Glutamatergic neuron (in vitro differentiated cells): Measurements from ENCODE around the gene SOHLH2. TPM values are rescaled to one million over a fixed set of nuclear protein-coding genes. Genes with fewer than 3 reads are reported as not detected.

Source experiments
- DNase-seq: peaks from one replicate; pipeline ENCODE4 v3.0.0; 2022
- H3K27ac Mint-ChIP-seq: one replicate; pipeline ENCODE4 v1.8.0; 2020; ENCODE audit warnings: mild to moderate bottlenecking, mixed read lengths, inconsistent platforms; ENCODE audit not compliant: unreplicated experiment
- H3K27me3 Mint-ChIP-seq: one replicate; pipeline ENCODE4 v1.8.0; 2020; ENCODE audit warnings: mild to moderate bottlenecking, moderate library complexity, mixed read lengths, inconsistent platforms; ENCODE audit not compliant: unreplicated experiment
- H3K36me3 Mint-ChIP-seq: one replicate; pipeline ENCODE4 v1.8.0; 2020; ENCODE audit warnings: mild to moderate bottlenecking, mixed read lengths, inconsistent platforms; ENCODE audit not compliant: unreplicated experiment
- H3K4me1 Mint-ChIP-seq: one replicate; pipeline ENCODE4 v1.8.0; 2020; ENCODE audit warnings: mild to moderate bottlenecking, low read depth, mixed read lengths, inconsistent platforms; ENCODE audit not compliant: unreplicated experiment
- H3K4me3 Mint-ChIP-seq: one replicate; pipeline ENCODE4 v1.8.0; 2020; ENCODE audit warnings: mild to moderate bottlenecking, mixed read lengths, inconsistent platforms; ENCODE audit not compliant: unreplicated experiment
- H3K9me3 Mint-ChIP-seq: one replicate; pipeline ENCODE4 v1.8.0; 2020; ENCODE audit warnings: mild to moderate bottlenecking, moderate library complexity, mixed read lengths, inconsistent platforms; ENCODE audit not compliant: unreplicated experiment
- total RNA-seq: library from RNA; stranded (reverse); fragmentation: NEBNext Ultra II Directional; extraction: Animal tissue kit (Norgen Biotek cat#: 25700); gene quantifications from one replicate; pipeline ENCODE4 v1.2.1, GENCODE V29; 2021; ENCODE audit not compliant: unreplicated experiment
- TF ChIP-seq, protein P1 (sequence below): fragments of 200-600 bp; sonication (generic); IDR thresholded peaks from one replicate; pipeline ENCODE4 v1.5.0; 2021; ENCODE audit not compliant: partially characterized antibody, unreplicated experiment

Gene SOHLH2
- total RNA-seq, 1 donor from 2014 or later, result 0.78 TPM

- H3K27me3 Mint-ChIP-seq, result no peaks in the 10 kb centered on the region
- DNase-seq, result no peak
- TF ChIP-seq, protein P1, sequence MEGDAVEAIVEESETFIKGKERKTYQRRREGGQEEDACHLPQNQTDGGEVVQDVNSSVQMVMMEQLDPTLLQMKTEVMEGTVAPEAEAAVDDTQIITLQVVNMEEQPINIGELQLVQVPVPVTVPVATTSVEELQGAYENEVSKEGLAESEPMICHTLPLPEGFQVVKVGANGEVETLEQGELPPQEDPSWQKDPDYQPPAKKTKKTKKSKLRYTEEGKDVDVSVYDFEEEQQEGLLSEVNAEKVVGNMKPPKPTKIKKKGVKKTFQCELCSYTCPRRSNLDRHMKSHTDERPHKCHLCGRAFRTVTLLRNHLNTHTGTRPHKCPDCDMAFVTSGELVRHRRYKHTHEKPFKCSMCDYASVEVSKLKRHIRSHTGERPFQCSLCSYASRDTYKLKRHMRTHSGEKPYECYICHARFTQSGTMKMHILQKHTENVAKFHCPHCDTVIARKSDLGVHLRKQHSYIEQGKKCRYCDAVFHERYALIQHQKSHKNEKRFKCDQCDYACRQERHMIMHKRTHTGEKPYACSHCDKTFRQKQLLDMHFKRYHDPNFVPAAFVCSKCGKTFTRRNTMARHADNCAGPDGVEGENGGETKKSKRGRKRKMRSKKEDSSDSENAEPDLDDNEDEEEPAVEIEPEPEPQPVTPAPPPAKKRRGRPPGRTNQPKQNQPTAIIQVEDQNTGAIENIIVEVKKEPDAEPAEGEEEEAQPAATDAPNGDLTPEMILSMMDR, result no peak
- H3K4me1 Mint-ChIP-seq, result no peaks in the 10 kb centered on the region
- no peaks in the 10 kb centered on the region for H3K36me3 Mint-ChIP-seq
- no peaks in the 10 kb centered on the region for H3K9me3 Mint-ChIP-seq
- H3K27ac Mint-ChIP-seq, result no peak overlapping the region
- no peak overlapping the region for H3K4me3 Mint-ChIP-seq
These were observed 71.6 kb downstream of the SOHLH2 start for GRCh38 chr13:36142735-36143134.

GRCh38 chr13:36135876-36136275, 78.5 kb downstream of the SOHLH2 start:
- Mint-ChIP-seq H3K27me3 (peaks cover 4% of the 10 kb centered on the region), H3K4me1 (no peaks in the 10 kb centered on the region), H3K36me3 (no peaks in the 10 kb centered on the region)

DNA sequence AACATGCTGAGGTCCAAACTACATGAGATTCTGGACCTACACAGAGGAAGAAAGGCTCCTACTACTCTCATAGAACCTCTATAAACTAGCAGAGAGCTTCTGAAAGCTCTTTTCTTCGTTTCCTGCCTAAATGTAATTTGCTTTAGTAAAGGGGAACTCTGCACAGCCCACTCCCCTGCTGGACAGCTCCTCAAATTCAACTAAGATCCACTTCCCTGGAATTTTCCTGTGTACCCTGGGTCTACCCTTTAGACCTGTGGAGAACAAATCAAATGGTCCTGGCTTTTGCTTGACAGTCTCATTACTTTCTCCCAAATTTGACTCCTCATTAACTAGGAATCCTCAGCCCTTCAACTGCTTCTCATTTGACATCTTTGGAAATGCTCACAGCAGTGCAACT, 79.7 kb downstream of the SOHLH2 start:
- Mint-ChIP-seq H3K27me3 (peaks cover 10% of the 10 kb centered on the region), H3K9me3 (peaks cover 10% of the 10 kb centered on the region), H3K27ac (no peak overlapping the region), H3K4me1 (no peaks in the 10 kb centered on the region), H3K36me3 (no peaks in the 10 kb centered on the region), H3K4me3 (no peak overlapping the region)
- no peak for DNase-seq
- TF ChIP-seq, protein P1, result no peak

More at GRCh38 chr13:36135876-36136275, 78.5 kb downstream of the SOHLH2 start:
- TF ChIP-seq, protein P1, result no peak
- peaks cover 2% of the 10 kb centered on the region for H3K9me3 Mint-ChIP-seq
- H3K27ac Mint-ChIP-seq, result no peak overlapping the region
- no peak overlapping the region for H3K4me3 Mint-ChIP-seq
- DNase-seq, result no peak

GRCh38 chr13:36133950-36134626, 80.3 kb downstream of the SOHLH2 start:
- Mint-ChIP-seq H3K36me3 (no peaks in the 10 kb centered on the region), H3K4me3 (no peak overlapping the region), H3K27me3 (peaks cover 10% of the 10 kb centered on the region), H3K9me3 (peaks cover 10% of the 10 kb centered on the region), H3K27ac (no peak overlapping the region), H3K4me1 (no peaks in the 10 kb centered on the region)
- TF ChIP-seq, protein P1, result no peak
- DNase-seq, result no peak

GRCh38 chr13:36132376-36132775, 82.0 kb downstream of the SOHLH2 start:
- Mint-ChIP-seq H3K9me3 (peaks cover 10% of the 10 kb centered on the region), H3K4me3 (no peak overlapping the region), H3K36me3 (no peaks in the 10 kb centered on the region), H3K27me3 (peaks cover 10% of the 10 kb centered on the region), H3K27ac (no peak overlapping the region), H3K4me1 (peaks cover 2% of the 10 kb centered on the region)
- TF ChIP-seq, protein P1, result no peak
- DNase-seq, result no peak
